Thyroid gland (tissue), 4 donors: ENCODE data around the gene NUP50. TPM values are rescaled to one million over a fixed set of nuclear protein-coding genes. Genes with fewer than 3 reads are reported as not detected.

Experiments
- DNase-seq, 2 donors: peaks; one replicate each; pipeline ENCODE4 v3.0.0-alpha.2; 2019
- H3K27ac ChIP-seq, 3 donors: fragments of 200-600 bp; sonication (generic); 1 replicate in 2 of 3; 2 replicates in 1 of 3; pipeline ENCODE4 v1.5.1; 2016 to 2019; ENCODE audit warnings: mild to moderate bottlenecking in 1 of 3, moderate library complexity in 1 of 3
- H3K27me3 ChIP-seq: fragments of 200-600 bp; sonication (generic); one replicate; pipeline ENCODE4 v1.5.1; 2019
- H3K36me3 ChIP-seq, 2 donors: fragments of 200-600 bp; sonication (generic); one replicate each; pipeline ENCODE4 v1.5.1; 2016 to 2019
- H3K4me1 ChIP-seq, 2 donors: fragments of 200-600 bp; sonication (generic); one replicate each; pipeline ENCODE4 v1.5.1; 2017 to 2019
- H3K4me3 ChIP-seq, 3 donors: fragments of 200-600 bp; sonication (generic); replicated peaks in 1 of 3; 1 replicate in 2 of 3; 2 replicates in 1 of 3; pipeline ENCODE4 v1.5.1; 2016; ENCODE audit warnings: mild to moderate bottlenecking in 1 of 3
- H3K9me3 ChIP-seq: fragments of 200-600 bp; sonication (generic); one replicate; pipeline ENCODE4 v1.5.1; 2017
- CTCF ChIP-seq, 6 experiments: fragments of 200-600 bp in 3 of 6; fragments of 450-650 bp in 3 of 6; sonication (generic) in 3 of 6; IDR thresholded peaks; one replicate each; pipeline ENCODE4 v1.5.1; 2016 to 2019; ENCODE audit warnings: antibody characterized with exemption in 6 of 6, mild to moderate bottlenecking in 2 of 6, inconsistent platforms in 1 of 6, moderate library complexity in 1 of 6
- POLR2A ChIP-seq, 2 donors: fragments of 450-650 bp; IDR thresholded peaks; one replicate each; pipeline ENCODE4 v1.6.1; 2017; ENCODE audit warnings: antibody characterized with exemption in 2 of 2, mild to moderate bottlenecking in 2 of 2, moderate library complexity in 1 of 2
- WGBS, 2 donors: methylation state at CpG; one replicate each; pipeline ENCODE4 v1.1.5; 2017; 5-methylcytosine and 5-hydroxymethylcytosine counted together
- intact Hi-C: fragments of 100-400 bp; cut with DNase I; formaldehyde crosslinking; loops from one replicate; pipeline ENCODE4 v1.15.1; 2023
- total RNA-seq, 4 donors: library from RNA; depleted of rRNA; stranded (reverse); fragments of >200 nt; gene quantifications; one replicate each; pipeline ENCODE4 v1.2.3, GENCODE V29; 2016

The NUP50 gene
- total RNA-seq, 4 donors from 2014 or later = 53.9 to 128 (median 91.9) TPM

DNA sequence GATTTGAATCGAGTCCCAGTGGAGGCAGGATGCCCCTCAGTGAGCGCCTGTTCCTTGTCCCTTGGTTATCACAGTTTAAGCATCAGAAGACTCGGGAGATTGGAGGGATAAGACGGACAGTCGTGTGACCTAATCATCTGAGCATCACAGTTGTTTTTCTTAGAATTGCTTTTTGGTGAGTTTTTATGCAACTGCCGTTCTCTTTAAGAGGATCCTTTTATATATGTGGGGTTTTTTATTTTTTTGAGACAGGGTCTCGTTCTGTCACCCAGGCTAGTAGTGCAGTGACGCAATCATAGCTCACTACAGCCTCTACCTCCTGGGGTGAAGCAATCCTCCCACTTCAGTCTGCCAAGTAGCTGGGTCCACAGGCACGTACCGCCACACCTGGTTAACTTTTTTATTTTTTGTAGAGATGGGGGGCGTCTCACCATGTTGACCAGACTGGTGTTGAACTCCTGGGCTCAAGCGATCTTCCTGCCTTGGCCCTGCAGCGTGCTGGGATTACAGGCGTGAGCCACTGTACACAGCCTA lies 16.5 kb downstream of the NUP50 start:
- H3K27ac ChIP-seq = peak overlapping the region in 1 of 3 donors; percentile 79
- intact Hi-C loops = no loop called here
- H3K4me1 ChIP-seq = peaks cover 0 to 30% of the 10 kb centered on the region in 2 donors
- no peaks in the 10 kb centered on the region for H3K27me3 ChIP-seq
- no peak for TF ChIP-seq POLR2A (IDR thresholded peaks at IDR 0.05)
- no peak for TF ChIP-seq CTCF (IDR thresholded peaks at IDR 0.05)
- H3K36me3 ChIP-seq = peaks cover 40 to 45% of the 10 kb centered on the region in 2 donors
- no peak overlapping the region for H3K4me3 ChIP-seq
- DNase-seq = peak; percentile 41 to 76
- no peaks in the 10 kb centered on the region for H3K9me3 ChIP-seq
- WGBS, 2 donors = 41 to 68% methylated on average over 14 of the region's 14 CpGs

DNA sequence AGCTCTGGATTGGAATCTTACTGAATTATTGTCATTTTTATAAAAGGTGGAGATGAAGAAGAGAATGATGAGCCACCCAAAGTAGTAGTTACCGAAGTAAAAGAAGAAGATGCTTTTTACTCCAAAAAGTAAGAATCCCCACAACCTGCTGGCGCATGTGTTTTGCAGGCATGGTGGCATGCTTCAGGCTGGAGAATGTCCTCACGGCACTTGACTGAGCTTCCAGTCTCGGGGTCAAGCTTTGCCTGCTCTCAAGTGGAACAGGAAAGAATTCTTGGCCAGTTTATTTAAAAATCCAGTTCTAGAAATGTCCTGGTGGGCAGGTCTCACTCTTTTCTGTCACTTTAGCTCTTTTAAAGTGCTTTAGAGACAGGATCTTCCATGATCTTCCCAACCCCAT lies 17.5 kb downstream of the NUP50 start:
- H3K4me3 ChIP-seq = no peak overlapping the region
- H3K36me3 ChIP-seq = peaks cover 38 to 49% of the 10 kb centered on the region in 2 donors
- intact Hi-C loops = no loop called here
- DNase-seq = peak; percentile 61 to 79
- no peaks in the 10 kb centered on the region for H3K9me3 ChIP-seq
- no peak for TF ChIP-seq CTCF (IDR thresholded peaks at IDR 0.05)
- TF ChIP-seq POLR2A (IDR thresholded peaks at IDR 0.05) = no peak
- peak overlapping the region in 1 of 3 donors; percentile 79 for H3K27ac ChIP-seq
- WGBS, 2 donors = 33 to 58% methylated on average over 4 of the region's 4 CpGs
- no peaks in the 10 kb centered on the region for H3K27me3 ChIP-seq
- H3K4me1 ChIP-seq = peaks cover 0 to 27% of the 10 kb centered on the region in 2 donors

DNA sequence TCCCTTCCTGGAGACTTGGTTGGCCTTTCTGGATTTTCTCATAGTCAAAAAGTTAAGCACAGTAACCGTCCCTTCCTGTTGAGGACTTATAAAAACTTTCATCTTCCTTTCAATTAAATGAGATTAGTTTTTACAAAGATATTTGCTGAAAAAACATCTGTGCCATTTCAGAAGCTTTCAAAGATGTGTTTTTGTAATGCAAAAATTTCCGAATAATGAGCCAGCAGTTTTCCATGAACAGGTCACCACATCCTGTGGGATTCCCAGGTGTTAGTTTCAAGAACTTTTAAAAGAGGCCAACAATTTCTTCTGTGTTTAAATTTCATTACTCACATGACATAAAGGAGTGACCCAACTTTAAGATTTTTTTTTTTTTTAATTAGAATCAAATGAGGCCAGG lies 18.0 kb downstream of the NUP50 start:
- Histone ChIP-seq H3K9me3 (no peaks in the 10 kb centered on the region), H3K27ac (peak overlapping the region in 1 of 3 donors; percentile 79), H3K27me3 (no peaks in the 10 kb centered on the region), H3K4me1 (peaks cover 0 to 27% of the 10 kb centered on the region in 2 donors), H3K4me3 (no peak overlapping the region), H3K36me3 (peaks cover 35 to 50% of the 10 kb centered on the region in 2 donors)
- no peak for TF ChIP-seq POLR2A (IDR thresholded peaks at IDR 0.05)
- TF ChIP-seq CTCF (IDR thresholded peaks at IDR 0.05) = no peak
- 77 to 88% methylated on average over 2 of the region's 2 CpGs for WGBS, 2 donors
- no peak for DNase-seq
- intact Hi-C loops = no loop called here

GRCh38 chr22:45183974-45184373 lies 20.2 kb downstream of the NUP50 start:
- H3K27me3 ChIP-seq = no peaks in the 10 kb centered on the region
- H3K4me3 ChIP-seq = no peak overlapping the region
- 94 to 95% methylated on average over 13 of the region's 13 CpGs for WGBS, 2 donors
- no peaks in the 10 kb centered on the region for H3K9me3 ChIP-seq
- intact Hi-C loops = no loop called here
- peaks cover 0 to 32% of the 10 kb centered on the region in 2 donors for H3K4me1 ChIP-seq
- no peak overlapping the region for H3K27ac ChIP-seq
- H3K36me3 ChIP-seq = peaks cover 28 to 34% of the 10 kb centered on the region in 2 donors
- TF ChIP-seq CTCF (IDR thresholded peaks at IDR 0.05) = no peak
- TF ChIP-seq POLR2A (IDR thresholded peaks at IDR 0.05) = no peak
- DNase-seq = no peak

- Histone ChIP-seq H3K4me1 (peaks cover 0 to 19% of the 10 kb centered on the region in 2 donors), H3K27me3 (no peaks in the 10 kb centered on the region), H3K36me3 (peaks cover 28 to 29% of the 10 kb centered on the region in 2 donors), H3K27ac (no peak overlapping the region), H3K4me3 (no peak overlapping the region), H3K9me3 (no peaks in the 10 kb centered on the region)
- intact Hi-C loops = no loop called here
- no peak for DNase-seq
- WGBS, 2 donors = 91 to 95% methylated on average over 16 of the region's 16 CpGs
- TF ChIP-seq CTCF (IDR thresholded peaks at IDR 0.05) = no peak
- no peak for TF ChIP-seq POLR2A (IDR thresholded peaks at IDR 0.05)
Observed at GRCh38 chr22:45185718-45186514, 22.2 kb downstream of the NUP50 start.
